Ovary (tissue), 9 donors: ENCODE measurements around the gene CAV1. TPM values are rescaled to one million over a fixed set of nuclear protein-coding genes. Genes with fewer than 3 reads are reported as not detected.

Experiments used
- DNase-seq, 5 donors: peaks; one replicate each; pipeline ENCODE4 v3.0.0-alpha.2; 2019 to 2020
- H3K27ac ChIP-seq, 2 donors: fragments of 200-600 bp; one replicate each; pipeline versions ENCODE4 v1.5.1 to v1.8.0; 2019 to 2022
- H3K27me3 ChIP-seq: fragments of 200-600 bp; one replicate; pipeline ENCODE4 v1.8.0; 2022
- H3K36me3 ChIP-seq: fragments of 200-600 bp; sonication (generic); one replicate; pipeline ENCODE4 v1.5.1; 2019
- H3K4me1 ChIP-seq: one replicate; pipeline ENCODE4 v1.8.1; 2013; ENCODE audit warnings: mild to moderate bottlenecking, moderate library complexity; ENCODE audit not compliant: insufficient read depth
- H3K4me3 ChIP-seq: fragments of 200-600 bp; sonication (generic); one replicate; pipeline ENCODE4 v1.5.1; 2017
- H3K9me3 ChIP-seq, 2 donors: fragments of 200-600 bp in 1 of 2; sonication (generic) in 1 of 2; one replicate each; pipeline versions ENCODE4 v1.5.1 to v1.8.1; 2013 to 2019; ENCODE audit warnings: mild to moderate bottlenecking in 1 of 2, moderate library complexity in 1 of 2
- EP300 ChIP-seq: sonication (generic); formaldehyde crosslinking; IDR thresholded peaks from one replicate; pipeline ENCODE4 v1.6.1; 2017; ENCODE audit warnings: antibody characterized with exemption
- POLR2A ChIP-seq: fragments of 450-650 bp; IDR thresholded peaks from one replicate; pipeline ENCODE4 v1.6.1; 2017; ENCODE audit warnings: antibody characterized with exemption, mild to moderate bottlenecking, moderate library complexity
- WGBS, 3 donors: extraction: QIAGEN DNeasy Blood & Tissue Kit in 1 of 3; methylation state at CpG; one replicate each; pipeline versions ENCODE4 v1.1.5 to v1.1.7; 2013 to 2017; 5-methylcytosine and 5-hydroxymethylcytosine counted together
- intact Hi-C, 4 donors: fragments of 100-400 bp; cut with DNase I; formaldehyde crosslinking; loops; one replicate each; pipeline versions ENCODE4 v1.11.0 to v1.15.1; 2022 to 2023
- polyA plus RNA-seq, 2 donors: library from polyadenylated mRNA; stranded (reverse); fragments of 200-250 nt in 1 of 2; fragments of 350-450 nt in 1 of 2; fragmentation: Illumina TruSeq in 1 of 2; extraction: RNeasy Lipid Tissue Mini Kit (QIAGEN cat#74804) in 1 of 2; gene quantifications; one replicate each; pipeline ENCODE4 v1.2.3, GENCODE V29; 2013 to 2014
- total RNA-seq, 7 donors: library from RNA; depleted of rRNA in 2 of 7; stranded (reverse); fragments of >200 nt in 2 of 7; fragmentation: NEBNext Ultra II Directional in 3 of 7; extraction: Animal tissue kit (Norgen Biotek cat#: 25700) in 3 of 7; gene quantifications; one replicate each; pipeline versions ENCODE4 v1.1.0 to v1.2.4, GENCODE V29; 2016 to 2023
- TF ChIP-seq, protein P1 (sequence below), 3 donors: fragments of 450-650 bp in 2 of 3; fragments of 200-600 bp in 1 of 3; IDR thresholded peaks; one replicate each; pipeline versions ENCODE4 v1.5.1 to v1.8.0; 2016 to 2022; ENCODE audit warnings: antibody characterized with exemption in 3 of 3, mild to moderate bottlenecking in 1 of 3
- donor health status: DM: no; HTN: no; CAD: no; lungs with moderate emphysema.
- donor health status: DM: no; HTN: no; CAD: no.
- donor health status: Bipolar disorder and iron deficiency.
- donor health status: DM: yes; HTN: yes; CAD: no.
- donor health status: DM: no; HTN: no; CAD: no.
- donor health status: DM: yes; HTN: yes; CAD: no.

Gene CAV1
- total and polyA plus RNA-seq, 9 donors, result 47.3 to 287 (median 101) TPM

DNA sequence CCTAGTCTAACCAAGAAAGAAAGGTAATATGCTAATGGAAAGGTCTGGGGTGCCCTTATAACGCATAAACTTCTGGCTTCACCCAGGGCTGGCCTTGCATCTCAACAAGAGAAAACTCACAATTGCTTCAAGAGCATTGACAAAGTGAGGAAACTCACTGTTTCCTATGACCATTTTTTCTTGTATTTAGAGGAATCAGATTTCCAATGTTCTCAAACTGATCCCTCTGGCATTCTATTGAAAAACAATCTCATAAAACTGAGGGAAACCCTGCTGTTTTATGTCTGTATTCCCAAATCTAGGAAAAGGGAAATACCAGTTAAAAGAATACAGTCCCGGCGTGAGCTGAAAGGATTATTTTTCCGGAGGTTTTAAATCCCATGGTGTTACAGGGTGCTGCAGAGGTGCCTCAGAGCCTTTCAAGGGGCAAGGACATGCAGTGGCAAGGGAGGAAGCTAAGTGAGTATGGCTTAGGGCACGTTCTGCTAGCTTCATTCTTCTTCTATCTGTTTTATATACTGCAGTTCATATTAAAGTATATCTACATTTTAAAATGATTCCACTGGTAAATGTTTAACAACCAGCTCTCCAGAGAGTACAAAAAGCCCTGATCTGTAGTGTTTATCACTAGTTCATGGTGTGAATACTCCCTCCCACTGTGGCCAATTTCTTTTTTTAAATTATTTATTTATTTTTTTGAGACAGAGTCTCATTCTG lies 68.7 kb downstream of the CAV1 start:
- Histone ChIP-seq H3K4me1 (no peaks in the 10 kb centered on the region), H3K36me3 (no peaks in the 10 kb centered on the region), H3K4me3 (no peak overlapping the region), H3K9me3 (no peaks in the 10 kb centered on the region), H3K27me3 (no peaks in the 10 kb centered on the region), H3K27ac (no peak overlapping the region)
- DNase-seq, result no peak
- WGBS, 3 donors, result 78 to 80% (median 79%) methylated on average over 5 of the region's 5 CpGs
- no peak for TF ChIP-seq POLR2A
- TF ChIP-seq EP300, result no peak
- TF ChIP-seq, protein P1, sequence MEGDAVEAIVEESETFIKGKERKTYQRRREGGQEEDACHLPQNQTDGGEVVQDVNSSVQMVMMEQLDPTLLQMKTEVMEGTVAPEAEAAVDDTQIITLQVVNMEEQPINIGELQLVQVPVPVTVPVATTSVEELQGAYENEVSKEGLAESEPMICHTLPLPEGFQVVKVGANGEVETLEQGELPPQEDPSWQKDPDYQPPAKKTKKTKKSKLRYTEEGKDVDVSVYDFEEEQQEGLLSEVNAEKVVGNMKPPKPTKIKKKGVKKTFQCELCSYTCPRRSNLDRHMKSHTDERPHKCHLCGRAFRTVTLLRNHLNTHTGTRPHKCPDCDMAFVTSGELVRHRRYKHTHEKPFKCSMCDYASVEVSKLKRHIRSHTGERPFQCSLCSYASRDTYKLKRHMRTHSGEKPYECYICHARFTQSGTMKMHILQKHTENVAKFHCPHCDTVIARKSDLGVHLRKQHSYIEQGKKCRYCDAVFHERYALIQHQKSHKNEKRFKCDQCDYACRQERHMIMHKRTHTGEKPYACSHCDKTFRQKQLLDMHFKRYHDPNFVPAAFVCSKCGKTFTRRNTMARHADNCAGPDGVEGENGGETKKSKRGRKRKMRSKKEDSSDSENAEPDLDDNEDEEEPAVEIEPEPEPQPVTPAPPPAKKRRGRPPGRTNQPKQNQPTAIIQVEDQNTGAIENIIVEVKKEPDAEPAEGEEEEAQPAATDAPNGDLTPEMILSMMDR (IDR thresholded peaks at IDR 0.05), result no peak
- intact Hi-C loops, result loop anchor here in 3 of 4 donors (5.0 to 10.0 kb wide), 3 partner anchors 211 to 221 kb away; no protein-coding TSS in a partner anchor

DNA sequence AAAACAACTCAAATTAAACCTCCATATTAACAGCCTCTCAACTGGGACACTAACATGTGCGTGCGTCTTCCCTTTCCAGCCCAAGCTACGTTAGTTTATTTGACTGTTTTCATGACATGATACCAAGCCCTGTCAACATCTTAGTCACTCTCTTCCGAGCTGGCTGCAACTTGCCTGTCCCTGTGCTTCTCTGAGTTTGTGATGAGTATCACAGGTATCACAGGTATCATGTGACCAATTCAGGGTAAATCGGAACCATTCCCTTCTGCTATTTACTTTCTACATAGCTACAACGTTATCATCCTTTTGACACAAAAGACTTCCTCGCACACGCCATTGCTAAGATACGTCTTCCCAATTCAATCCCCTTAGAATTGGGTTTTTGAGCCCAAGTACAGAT lies 70.2 kb downstream of the CAV1 start:
- Histone ChIP-seq H3K4me1 (no peaks in the 10 kb centered on the region), H3K27ac (no peak overlapping the region), H3K4me3 (no peak overlapping the region), H3K27me3 (no peaks in the 10 kb centered on the region), H3K9me3 (no peaks in the 10 kb centered on the region), H3K36me3 (no peaks in the 10 kb centered on the region)
- intact Hi-C loops, result loop anchor here in 3 of 4 donors (5.0 to 10.0 kb wide), 3 partner anchors 210 to 220 kb away; no protein-coding TSS in a partner anchor
- TF ChIP-seq, protein P1 (IDR thresholded peaks at IDR 0.05), result no peak
- TF ChIP-seq POLR2A (no peak), EP300 (no peak)
- DNase-seq, result no peak
- 95 to 98% (median 95%) methylated on average over 9 of the region's 9 CpGs for WGBS, 3 donors

GRCh38 chr7:116597384-116597783 lies 72.5 kb downstream of the CAV1 start:
- intact Hi-C loops, result loop anchor here in 3 of 4 donors (5.0 to 10.0 kb wide), 3 partner anchors 207 to 217 kb away; no protein-coding TSS in a partner anchor
- no peak for TF ChIP-seq EP300
- no peaks in the 10 kb centered on the region for H3K9me3 ChIP-seq
- no peak overlapping the region for H3K4me3 ChIP-seq
- no peaks in the 10 kb centered on the region for H3K4me1 ChIP-seq
- WGBS, 3 donors, result 85 to 89% (median 87%) methylated on average over 6 of the region's 6 CpGs
- H3K36me3 ChIP-seq, result no peaks in the 10 kb centered on the region
- H3K27me3 ChIP-seq, result no peaks in the 10 kb centered on the region
- DNase-seq, result no peak
- no peak overlapping the region for H3K27ac ChIP-seq

- Histone ChIP-seq H3K27me3 (no peaks in the 10 kb centered on the region), H3K27ac (no peak overlapping the region), H3K4me3 (no peak overlapping the region), H3K36me3 (no peaks in the 10 kb centered on the region), H3K9me3 (no peaks in the 10 kb centered on the region), H3K4me1 (no peaks in the 10 kb centered on the region)
- no peak for DNase-seq
- intact Hi-C loops, result loop anchor here in 3 of 4 donors (5.0 to 10.0 kb wide), 3 partner anchors 207 to 217 kb away; no protein-coding TSS in a partner anchor
- TF ChIP-seq EP300 (no peak), POLR2A (no peak)
- TF ChIP-seq, protein P1 (IDR thresholded peaks at IDR 0.05), result no peak
- WGBS, 3 donors, result 84 to 90% (median 88%) methylated on average over 5 of the region's 5 CpGs
Measured at GRCh38 chr7:116598278-116598677, 73.4 kb downstream of the CAV1 start.

GRCh38 chr7:116598861-116599260 lies 74.0 kb downstream of the CAV1 start:
- Histone ChIP-seq H3K4me1 (no peaks in the 10 kb centered on the region), H3K36me3 (no peaks in the 10 kb centered on the region), H3K27me3 (no peaks in the 10 kb centered on the region), H3K4me3 (no peak overlapping the region), H3K27ac (no peak overlapping the region), H3K9me3 (no peaks in the 10 kb centered on the region)
- WGBS, 3 donors, result 11 to 42% (median 18%) methylated on average over 3 of the region's 3 CpGs
- no peak for DNase-seq
- intact Hi-C loops, result loop anchor here in 3 of 4 donors (5.0 to 10.0 kb wide), 3 partner anchors 206 to 216 kb away; no protein-coding TSS in a partner anchor
- TF ChIP-seq, protein P1 (IDR thresholded peaks at IDR 0.05), result no peak
- TF ChIP-seq EP300, result no peak
